Esophagus squamous epithelium (tissue), 5 donors: ENCODE measurements around the gene DDX24. TPM values are rescaled to one million over a fixed set of nuclear protein-coding genes. Genes with fewer than 3 reads are reported as not detected.

Experiments
- DNase-seq: peaks from one replicate; lab custom pipeline; 2025; lab: John Stamatoyannopoulos, UW
- H3K27ac ChIP-seq, 4 donors: fragments of 200-600 bp; sonication (generic); one replicate each; pipeline ENCODE4 v1.5.1; 2016 to 2019; ENCODE audit warnings: mild to moderate bottlenecking in 1 of 4
- H3K27me3 ChIP-seq, 4 donors: fragments of 200-600 bp; sonication (generic); 1 replicate in 3 of 4; 2 replicates in 1 of 4; pipeline versions ENCODE4 v1.5.1 to v1.6.0; 2017 to 2021; ENCODE audit warnings: antibody characterized with exemption in 1 of 4
- H3K36me3 ChIP-seq, 3 donors: fragments of 200-600 bp; sonication (generic); one replicate each; pipeline ENCODE4 v1.5.1; 2016 to 2019
- H3K4me1 ChIP-seq, 3 donors: fragments of 200-600 bp; sonication (generic); one replicate each; pipeline ENCODE4 v1.5.1; 2017 to 2019
- H3K4me3 ChIP-seq, 4 donors: fragments of 200-600 bp; sonication (generic); 1 replicate in 3 of 4; 2 replicates in 1 of 4; pipeline ENCODE4 v1.5.1; 2016 to 2019; ENCODE audit warnings: mild to moderate bottlenecking in 2 of 4, moderate library complexity in 1 of 4
- H3K9me3 ChIP-seq, 3 donors: fragments of 200-600 bp; sonication (generic); one replicate each; pipeline ENCODE4 v1.5.1; 2016 to 2019
- CTCF ChIP-seq, 6 experiments: fragments of 450-650 bp in 4 of 6; fragments of 200-600 bp in 2 of 6; sonication (generic) in 2 of 6; IDR thresholded peaks; one replicate each; pipeline ENCODE4 v1.5.1; 2016 to 2019; ENCODE audit warnings: antibody characterized with exemption in 6 of 6, mild to moderate bottlenecking in 4 of 6, moderate library complexity in 4 of 6
- POLR2A ChIP-seq, 4 donors: fragments of 450-650 bp; IDR thresholded peaks; one replicate each; pipeline ENCODE4 v1.6.1; 2017; ENCODE audit warnings: antibody characterized with exemption in 4 of 4, mild to moderate bottlenecking in 4 of 4, moderate library complexity in 3 of 4
- WGBS, 2 donors: methylation state at CpG; one replicate each; pipeline ENCODE4 v1.1.5; 2018; 5-methylcytosine and 5-hydroxymethylcytosine counted together
- intact Hi-C: fragments of 100-400 bp; cut with DNase I; formaldehyde crosslinking; loops from one replicate; pipeline ENCODE4 v1.15.0; 2022
- total RNA-seq, 4 donors: library from RNA; depleted of rRNA; stranded (reverse); fragments of >200 nt; gene quantifications; one replicate each; pipeline ENCODE4 v1.1.0, GENCODE V29; 2016
- donor health status: DM: yes; HTN: yes; CAD: no.

Gene DDX24
- total RNA-seq, 4 donors from 2014 or later = 63.9 to 114 (median 71.9) TPM

- DNase-seq = no peak
- H3K36me3 ChIP-seq = peaks cover 6 to 100% (median 42%) of the 10 kb centered on the region in 3 donors
- no peak overlapping the region for H3K4me3 ChIP-seq
- peaks cover 0 to 19% (median 0%) of the 10 kb centered on the region in 3 donors for H3K4me1 ChIP-seq
- 91 to 92% methylated on average over 7 of the region's 7 CpGs for WGBS, 2 donors
- no peaks in the 10 kb centered on the region for H3K9me3 ChIP-seq
- TF ChIP-seq POLR2A (IDR thresholded peaks at IDR 0.05) (no peak), CTCF (IDR thresholded peaks at IDR 0.05) (no peak)
- H3K27ac ChIP-seq = no peak overlapping the region
- no peaks in the 10 kb centered on the region for H3K27me3 ChIP-seq
- intact Hi-C loops = loop anchor here (5.0 kb wide), 1 partner anchor 82 kb away; no protein-coding TSS in a partner anchor
These were observed 26.1 kb downstream of the DDX24 start for GRCh38 chr14:94054936-94055335.

- Histone ChIP-seq H3K9me3 (no peaks in the 10 kb centered on the region), H3K27me3 (no peaks in the 10 kb centered on the region), H3K4me1 (peaks cover 0 to 19% (median 0%) of the 10 kb centered on the region in 3 donors), H3K27ac (no peak overlapping the region), H3K4me3 (no peak overlapping the region), H3K36me3 (peaks cover 6 to 100% (median 42%) of the 10 kb centered on the region in 3 donors)
- WGBS, 2 donors = 100% methylated on average over 1 of the region's 1 CpG; no CpG with 5 or more reads in 1 of the 2 donors
- TF ChIP-seq CTCF (IDR thresholded peaks at IDR 0.05) (no peak), POLR2A (IDR thresholded peaks at IDR 0.05) (no peak)
- intact Hi-C loops = loop anchor here (5.0 kb wide), 1 partner anchor 83 kb away; no protein-coding TSS in a partner anchor
- no peak for DNase-seq
These were observed 26.6 kb downstream of the DDX24 start for GRCh38 chr14:94054401-94054800.

- Histone ChIP-seq H3K4me1 (peaks cover 0 to 12% (median 0%) of the 10 kb centered on the region in 3 donors), H3K27me3 (no peaks in the 10 kb centered on the region), H3K27ac (no peak overlapping the region), H3K9me3 (no peaks in the 10 kb centered on the region), H3K36me3 (peaks cover 16 to 100% (median 53%) of the 10 kb centered on the region in 3 donors), H3K4me3 (no peak overlapping the region)
- WGBS, 2 donors = 94 to 100% methylated on average over 3 to 4 of the region's 4 CpGs
- intact Hi-C loops = loop anchor here (5.0 kb wide), 1 partner anchor 85 kb away; no protein-coding TSS in a partner anchor
- no peak for DNase-seq
- TF ChIP-seq POLR2A (IDR thresholded peaks at IDR 0.05) (no peak), CTCF (IDR thresholded peaks at IDR 0.05) (no peak)
These were observed 28.3 kb downstream of the DDX24 start for GRCh38 chr14:94052662-94053061.

- no peak overlapping the region for H3K27ac ChIP-seq
- H3K4me1 ChIP-seq = peaks cover 0 to 12% (median 0%) of the 10 kb centered on the region in 3 donors
- WGBS, 2 donors = 40% methylated on average over 1 of the region's 1 CpG; no CpG with 5 or more reads in 1 of the 2 donors
- H3K36me3 ChIP-seq = peaks cover 16 to 100% (median 53%) of the 10 kb centered on the region in 3 donors
- H3K4me3 ChIP-seq = no peak overlapping the region
- no peaks in the 10 kb centered on the region for H3K27me3 ChIP-seq
- no peak for DNase-seq
- H3K9me3 ChIP-seq = no peaks in the 10 kb centered on the region
- TF ChIP-seq CTCF (IDR thresholded peaks at IDR 0.05) (no peak), POLR2A (IDR thresholded peaks at IDR 0.05) (no peak)
- intact Hi-C loops = loop anchor here (5.0 kb wide), 1 partner anchor 85 kb away; no protein-coding TSS in a partner anchor
These were observed 28.8 kb downstream of the DDX24 start for GRCh38 chr14:94052199-94052598.

- Histone ChIP-seq H3K4me1 (peaks cover 0 to 12% (median 0%) of the 10 kb centered on the region in 3 donors), H3K27ac (no peak overlapping the region), H3K9me3 (no peaks in the 10 kb centered on the region), H3K36me3 (peaks cover 16 to 100% (median 53%) of the 10 kb centered on the region in 3 donors), H3K27me3 (no peaks in the 10 kb centered on the region), H3K4me3 (no peak overlapping the region)
- no peak for DNase-seq
- TF ChIP-seq CTCF (IDR thresholded peaks at IDR 0.05) (no peak), POLR2A (IDR thresholded peaks at IDR 0.05) (no peak)
- intact Hi-C loops = loop anchor here (5.0 kb wide), 1 partner anchor 86 kb away; no protein-coding TSS in a partner anchor
- WGBS, 2 donors = 78 to 83% methylated on average over 2 of the region's 3 CpGs
These were observed 29.2 kb downstream of the DDX24 start for GRCh38 chr14:94051779-94052178.
